ENCODE results near the gene WDR12. TPM values are rescaled to one million over a fixed set of nuclear protein-coding genes. Genes with fewer than 3 reads are reported as not detected.
A peak's percentile ranks its signal among the peaks of the same experiment; 100 is the strongest.

The WDR12 gene
- total and polyA plus RNA-seq, 2 of the 13 experiments (the other 11 are each of a cell fraction or from before 2014, with no cell fraction given) = 94.4 to 216 TPM

DNA sequence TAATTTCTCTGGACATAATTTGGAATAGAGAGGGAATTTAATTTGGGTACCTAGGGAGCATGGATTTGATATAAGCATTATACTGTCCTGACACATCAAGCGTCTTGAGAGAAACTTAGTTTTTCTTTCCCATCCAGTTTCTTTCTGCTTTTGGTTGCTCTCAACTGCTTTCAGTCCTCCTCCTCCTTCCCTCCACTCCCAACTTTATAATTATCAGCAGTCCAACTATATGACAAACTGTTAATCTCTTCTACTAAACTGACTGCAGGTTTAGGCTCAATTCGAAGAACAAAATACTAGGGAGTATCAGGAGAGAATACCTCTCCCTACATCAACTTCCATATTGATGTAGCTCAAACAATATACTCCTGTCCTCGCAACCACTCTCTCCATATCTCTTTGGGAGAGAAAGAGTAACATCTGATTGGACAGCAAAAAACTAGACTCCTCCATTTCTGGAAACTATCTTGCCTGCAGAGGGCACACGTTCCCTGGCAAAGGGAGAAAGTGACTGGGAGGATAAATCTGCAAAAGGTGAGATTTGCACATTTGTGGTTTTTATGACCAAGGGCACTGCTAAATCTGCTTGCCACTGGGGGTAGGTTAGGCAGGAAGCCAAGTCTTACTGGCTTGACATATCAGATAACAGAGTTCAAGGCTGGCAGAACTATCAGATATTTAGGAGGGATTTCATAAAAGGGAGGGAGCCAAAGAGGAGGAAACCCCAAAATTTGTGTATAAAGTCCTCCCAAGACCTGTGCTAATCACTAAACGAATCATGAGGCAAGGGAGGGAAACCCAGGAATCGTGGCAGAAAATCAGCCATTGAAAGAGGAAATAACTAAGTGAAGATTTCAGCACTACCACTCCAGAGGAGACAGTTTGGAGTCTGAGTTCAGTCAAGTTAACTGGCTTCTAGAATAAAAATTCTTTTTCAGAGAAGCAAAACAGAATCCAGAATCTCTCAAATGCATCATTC is 79.9 kb downstream of the WDR12 start (continued):
- peak; percentile 44; the same call in 1 of the 2 replicates for TF ChIP-seq ZGPAT (CRISPR knock-in tag; IDR thresholded peaks at IDR 0.05)
- no peak for TF ChIP-seq CC2D1A (CRISPR knock-in tag; IDR thresholded peaks at IDR 0.05)
- TF ChIP-seq MAFF (IDR thresholded peaks at IDR 0.05; ENCODE audit: low read depth, low read length) = peak; percentile 21; the same call in 1 of the 2 replicates
- TF ChIP-seq MAFK (conservative IDR thresholded peaks at IDR 0.05 in 1 of 2, IDR thresholded peaks at IDR 0.05 in 1 of 2; ENCODE audit: low read length in 2 of 2) = 0 out of 4 replicates have a peak, but pooled peaks of 1 of the 2 experiments have one; percentile 2
- no peak for TF ChIP-seq SP2 (CRISPR knock-in tag; IDR thresholded peaks at IDR 0.05)
- TF ChIP-seq IKZF1 (IDR thresholded peaks at IDR 0.05) = no peak
- TF ChIP-seq NFYC (CRISPR knock-in tag; IDR thresholded peaks at IDR 0.05) = peak; percentile 69
- peak; percentile 41; the same call in 1 of the 2 replicates for TF ChIP-seq ZNF33B (CRISPR knock-in tag; IDR thresholded peaks at IDR 0.05)
- TF ChIP-seq, protein P1, sequence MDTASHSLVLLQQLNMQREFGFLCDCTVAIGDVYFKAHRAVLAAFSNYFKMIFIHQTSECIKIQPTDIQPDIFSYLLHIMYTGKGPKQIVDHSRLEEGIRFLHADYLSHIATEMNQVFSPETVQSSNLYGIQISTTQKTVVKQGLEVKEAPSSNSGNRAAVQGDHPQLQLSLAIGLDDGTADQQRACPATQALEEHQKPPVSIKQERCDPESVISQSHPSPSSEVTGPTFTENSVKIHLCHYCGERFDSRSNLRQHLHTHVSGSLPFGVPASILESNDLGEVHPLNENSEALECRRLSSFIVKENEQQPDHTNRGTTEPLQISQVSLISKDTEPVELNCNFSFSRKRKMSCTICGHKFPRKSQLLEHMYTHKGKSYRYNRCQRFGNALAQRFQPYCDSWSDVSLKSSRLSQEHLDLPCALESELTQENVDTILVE (CRISPR knock-in tag; IDR thresholded peaks at IDR 0.05) = 0 out of 2 replicates have a peak, but pooled peaks have one; percentile 22
- no peak for TF ChIP-seq SOX6 (IDR thresholded peaks at IDR 0.05)
- 0 out of 2 replicates have a peak, but pooled peaks have one; percentile 31 for TF ChIP-seq SOX6 (CRISPR knock-in tag; IDR thresholded peaks at IDR 0.05)
- TF ChIP-seq, protein P2, sequence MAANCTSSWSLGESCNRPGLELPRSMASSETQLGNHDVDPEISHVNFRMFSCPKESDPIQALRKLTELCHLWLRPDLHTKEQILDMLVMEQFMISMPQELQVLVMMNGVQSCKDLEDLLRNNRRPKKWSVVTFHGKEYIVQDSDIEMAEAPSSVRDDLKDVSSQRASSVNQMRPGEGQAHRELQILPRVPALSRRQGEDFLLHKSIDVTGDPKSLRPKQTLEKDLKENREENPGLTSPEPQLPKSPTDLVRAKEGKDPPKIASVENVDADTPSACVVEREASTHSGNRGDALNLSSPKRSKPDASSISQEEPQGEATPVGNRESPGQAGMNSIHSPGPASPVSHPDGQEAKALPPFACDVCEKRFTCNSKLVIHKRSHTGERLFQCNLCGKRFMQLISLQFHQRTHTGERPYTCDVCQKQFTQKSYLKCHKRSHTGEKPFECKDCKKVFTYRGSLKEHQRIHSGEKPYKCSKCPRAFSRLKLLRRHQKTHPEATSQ (CRISPR knock-in tag; IDR thresholded peaks at IDR 0.05; ENCODE audit: borderline replicate concordance) = no peak
- TF ChIP-seq, protein P3, sequence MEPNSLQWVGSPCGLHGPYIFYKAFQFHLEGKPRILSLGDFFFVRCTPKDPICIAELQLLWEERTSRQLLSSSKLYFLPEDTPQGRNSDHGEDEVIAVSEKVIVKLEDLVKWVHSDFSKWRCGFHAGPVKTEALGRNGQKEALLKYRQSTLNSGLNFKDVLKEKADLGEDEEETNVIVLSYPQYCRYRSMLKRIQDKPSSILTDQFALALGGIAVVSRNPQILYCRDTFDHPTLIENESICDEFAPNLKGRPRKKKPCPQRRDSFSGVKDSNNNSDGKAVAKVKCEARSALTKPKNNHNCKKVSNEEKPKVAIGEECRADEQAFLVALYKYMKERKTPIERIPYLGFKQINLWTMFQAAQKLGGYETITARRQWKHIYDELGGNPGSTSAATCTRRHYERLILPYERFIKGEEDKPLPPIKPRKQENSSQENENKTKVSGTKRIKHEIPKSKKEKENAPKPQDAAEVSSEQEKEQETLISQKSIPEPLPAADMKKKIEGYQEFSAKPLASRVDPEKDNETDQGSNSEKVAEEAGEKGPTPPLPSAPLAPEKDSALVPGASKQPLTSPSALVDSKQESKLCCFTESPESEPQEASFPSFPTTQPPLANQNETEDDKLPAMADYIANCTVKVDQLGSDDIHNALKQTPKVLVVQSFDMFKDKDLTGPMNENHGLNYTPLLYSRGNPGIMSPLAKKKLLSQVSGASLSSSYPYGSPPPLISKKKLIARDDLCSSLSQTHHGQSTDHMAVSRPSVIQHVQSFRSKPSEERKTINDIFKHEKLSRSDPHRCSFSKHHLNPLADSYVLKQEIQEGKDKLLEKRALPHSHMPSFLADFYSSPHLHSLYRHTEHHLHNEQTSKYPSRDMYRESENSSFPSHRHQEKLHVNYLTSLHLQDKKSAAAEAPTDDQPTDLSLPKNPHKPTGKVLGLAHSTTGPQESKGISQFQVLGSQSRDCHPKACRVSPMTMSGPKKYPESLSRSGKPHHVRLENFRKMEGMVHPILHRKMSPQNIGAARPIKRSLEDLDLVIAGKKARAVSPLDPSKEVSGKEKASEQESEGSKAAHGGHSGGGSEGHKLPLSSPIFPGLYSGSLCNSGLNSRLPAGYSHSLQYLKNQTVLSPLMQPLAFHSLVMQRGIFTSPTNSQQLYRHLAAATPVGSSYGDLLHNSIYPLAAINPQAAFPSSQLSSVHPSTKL (CRISPR knock-in tag; IDR thresholded peaks at IDR 0.05) = peak; percentile 37
- TF ChIP-seq SMC3 (IDR thresholded peaks at IDR 0.05; ENCODE audit: low read length) = peak; percentile 94
- no peak for TF ChIP-seq ZNF367 (CRISPR knock-in tag; IDR thresholded peaks at IDR 0.05; ENCODE audit: borderline replicate concordance)
- peak; percentile 52 to 65; a peak in 2 of 4 replicates for TF ChIP-seq HMGXB4 (CRISPR knock-in tag; IDR thresholded peaks at IDR 0.05; ENCODE audit: borderline replicate concordance in 1 of 2, low read depth in 1 of 2)
- peak; percentile 63 for TF ChIP-seq XRCC5 (optimal IDR thresholded peaks at IDR 0.05; ENCODE audit: low read length)
